OCI-LY3 (cell line): Measurements from ENCODE around the gene MOSPD3.

ENCODE experiments used
- EZH2phosphoT487 ChIP-seq: fragments of 200-600 bp; shearing (Covaris generic); IDR thresholded peaks from 2 replicates; pipeline ENCODE4 v1.6.1; 2018; ENCODE audit warnings: antibody characterized with exemption, mixed run types, low read depth
- TF ChIP-seq, protein P1 (sequence below): fragments of 200-600, 300-600 bp; sonication (generic); IDR thresholded peaks from 2 replicates; pipeline ENCODE4 v1.5.1; 2014; ENCODE audit warnings: antibody characterized with exemption, low read length, low read depth

DNA sequence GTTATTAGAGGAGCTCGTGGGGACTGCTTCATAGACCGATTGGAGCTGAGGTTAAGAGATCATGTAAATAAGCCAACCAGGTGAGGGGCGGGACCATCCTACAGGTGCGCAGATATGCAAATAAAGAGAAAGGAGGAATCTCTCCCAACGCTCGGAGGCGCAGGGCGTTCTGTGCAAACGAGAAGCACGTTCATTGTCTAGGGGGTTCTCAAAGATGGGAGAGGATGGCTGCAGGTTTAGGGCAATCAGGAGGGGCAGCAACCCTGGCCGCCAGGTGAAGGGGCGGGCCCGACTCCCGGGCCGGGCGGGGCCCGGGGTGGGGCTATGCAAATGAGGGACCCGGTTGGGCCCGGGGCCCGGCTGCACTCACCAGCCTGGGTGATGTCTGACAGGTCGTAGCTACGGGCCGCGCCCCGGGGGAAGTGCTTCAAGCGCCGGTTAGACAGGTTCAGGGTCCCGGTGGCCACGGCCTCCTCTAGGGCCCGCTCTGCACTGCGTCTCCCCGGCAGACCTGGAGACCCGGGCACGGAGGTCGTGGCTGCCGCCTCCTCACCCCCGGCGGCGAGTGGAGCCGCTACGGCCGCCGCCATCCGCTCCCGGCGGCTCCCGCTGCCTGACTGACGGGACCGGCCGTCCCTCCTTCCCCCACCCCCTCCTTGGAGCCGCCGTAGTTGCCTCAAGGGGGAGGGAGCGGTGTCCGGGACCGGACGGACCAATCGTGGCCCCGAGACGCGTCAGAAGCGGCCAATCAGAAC is 26.7 kb upstream of the MOSPD3 start, which contains the start of gene LRCH4:
- TF ChIP-seq, protein P1, sequence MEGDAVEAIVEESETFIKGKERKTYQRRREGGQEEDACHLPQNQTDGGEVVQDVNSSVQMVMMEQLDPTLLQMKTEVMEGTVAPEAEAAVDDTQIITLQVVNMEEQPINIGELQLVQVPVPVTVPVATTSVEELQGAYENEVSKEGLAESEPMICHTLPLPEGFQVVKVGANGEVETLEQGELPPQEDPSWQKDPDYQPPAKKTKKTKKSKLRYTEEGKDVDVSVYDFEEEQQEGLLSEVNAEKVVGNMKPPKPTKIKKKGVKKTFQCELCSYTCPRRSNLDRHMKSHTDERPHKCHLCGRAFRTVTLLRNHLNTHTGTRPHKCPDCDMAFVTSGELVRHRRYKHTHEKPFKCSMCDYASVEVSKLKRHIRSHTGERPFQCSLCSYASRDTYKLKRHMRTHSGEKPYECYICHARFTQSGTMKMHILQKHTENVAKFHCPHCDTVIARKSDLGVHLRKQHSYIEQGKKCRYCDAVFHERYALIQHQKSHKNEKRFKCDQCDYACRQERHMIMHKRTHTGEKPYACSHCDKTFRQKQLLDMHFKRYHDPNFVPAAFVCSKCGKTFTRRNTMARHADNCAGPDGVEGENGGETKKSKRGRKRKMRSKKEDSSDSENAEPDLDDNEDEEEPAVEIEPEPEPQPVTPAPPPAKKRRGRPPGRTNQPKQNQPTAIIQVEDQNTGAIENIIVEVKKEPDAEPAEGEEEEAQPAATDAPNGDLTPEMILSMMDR = no peak
- no peak for TF ChIP-seq EZH2phosphoT487
